ENCODE data around the gene GPR132. TPM values are rescaled to one million over a fixed set of nuclear protein-coding genes. Genes with fewer than 3 reads are reported as not detected.
"Not testable (repeated sequence)": the region's sequence is repeated elsewhere in the genome, so short reads cannot be mapped to it uniquely, and the experiment has no call there.

GPR132 gene
- total and polyA plus RNA-seq, 2 donors (not counting 3 experiments of a cell fraction or from before 2014, with no cell fraction given) = not detected

GRCh38 chr14:105032451-105032901, 32.8 kb downstream of the GPR132 start:
- BruUV-seq (replicated peaks); dilution Hi-C loops (cut with MboI; ENCODE audit: extremely low pct_ligation_motif_present, low sequenced_read_pairs); H3K4me3 ChIP-seq (replicated peaks in 1 of 3; ENCODE audit: insufficient read depth in 1 of 3, low read depth in 1 of 3, low read length in 3 of 3); intact Hi-C loops (cut with micrococcal nuclease); H3K79me2 ChIP-seq (ENCODE audit: control insufficient read depth, insufficient read depth, low read length); H3K27me3 ChIP-seq (ENCODE audit: control insufficient read depth in 2 of 2, insufficient read depth in 2 of 2, low read length in 2 of 2); H3K27ac ChIP-seq (ENCODE audit: insufficient read depth, low read depth, low read length); FAIRE-seq; H3K9ac ChIP-seq (replicated peaks; ENCODE audit: extremely low read depth, insufficient read depth, low read length); H2AFZ ChIP-seq (ENCODE audit: low read depth, low read length); DNase-seq (ENCODE audit: low read depth, low spot score); H3K36me3 ChIP-seq (ENCODE audit: control insufficient read depth in 2 of 2, extremely low read depth in 1 of 2, insufficient read depth in 2 of 2, low read length in 2 of 2); H4K20me1 ChIP-seq (replicated peaks; ENCODE audit: control insufficient read depth, extremely low read depth, insufficient read depth, low read length); H3K4me2 ChIP-seq (ENCODE audit: insufficient read depth, low read length); H3K9me1 ChIP-seq (replicated peaks; ENCODE audit: control insufficient read depth, extremely low read depth, insufficient read depth, low read length); H3K4me1 ChIP-seq (ENCODE audit: control insufficient read depth, extremely low read depth, insufficient read depth, low read length); H3K9me3 ChIP-seq (replicated peaks; ENCODE audit: control insufficient read depth, insufficient read depth, low read length): not testable (repeated sequence)
- CTCF ChIA-PET = interaction anchor here (1.7 kb wide), 1 partner anchor 13 kb away, joined by 4 read pairs; no protein-coding TSS in a partner anchor
- POLR2A ChIA-PET = interaction anchor here (0.7 kb wide), 1 partner anchor 54 kb away, joined by 6 read pairs; the partner anchor contains the start of gene AHNAK2

GRCh38 chr14:105030836-105031396, 34.3 kb downstream of the GPR132 start:
- H3K36me3 ChIP-seq (ENCODE audit: control insufficient read depth in 2 of 2, extremely low read depth in 1 of 2, insufficient read depth in 2 of 2, low read length in 2 of 2) = no peaks in the 10 kb centered on the region
- intact Hi-C loops (cut with micrococcal nuclease) (no loop called here), dilution Hi-C loops (cut with MboI; ENCODE audit: extremely low pct_ligation_motif_present, low sequenced_read_pairs) (no loop called here)
- H3K4me1 ChIP-seq (ENCODE audit: control insufficient read depth, extremely low read depth, insufficient read depth, low read length) = peaks cover 14% of the 10 kb centered on the region
- no TSS peak for BruUV-seq (replicated peaks)
- no peak overlapping the region for H3K27ac ChIP-seq (ENCODE audit: insufficient read depth, low read depth, low read length)
- DNase-seq (ENCODE audit: low read depth, low spot score) (no peak), FAIRE-seq (no peak)
- H3K79me2 ChIP-seq (ENCODE audit: control insufficient read depth, insufficient read depth, low read length) = no peaks in the 10 kb centered on the region
- H3K9me3 ChIP-seq (replicated peaks; ENCODE audit: control insufficient read depth, insufficient read depth, low read length) = no peaks in the 10 kb centered on the region
- no peaks in the 10 kb centered on the region for H3K9me1 ChIP-seq (replicated peaks; ENCODE audit: control insufficient read depth, extremely low read depth, insufficient read depth, low read length)
- POLR2A ChIA-PET = interaction anchor here (1.2 kb wide), 1 partner anchor 10 kb away, joined by 5 read pairs; the partner anchor contains the start of gene CDCA4
- CTCF ChIA-PET = interaction anchor here (1.7 kb wide), 1 partner anchor 15 kb away, joined by 4 read pairs; no protein-coding TSS in a partner anchor
- H3K4me3 ChIP-seq (replicated peaks in 1 of 3; ENCODE audit: insufficient read depth in 1 of 3, low read depth in 1 of 3, low read length in 3 of 3) = no peak overlapping the region
- H3K27me3 ChIP-seq (ENCODE audit: control insufficient read depth in 2 of 2, insufficient read depth in 2 of 2, low read length in 2 of 2) = no peaks in the 10 kb centered on the region
- no peak overlapping the region for H2AFZ ChIP-seq (ENCODE audit: low read depth, low read length)
- no peak overlapping the region for H3K4me2 ChIP-seq (ENCODE audit: insufficient read depth, low read length)
- H4K20me1 ChIP-seq (replicated peaks; ENCODE audit: control insufficient read depth, extremely low read depth, insufficient read depth, low read length) = no peaks in the 10 kb centered on the region
- H3K9ac ChIP-seq (replicated peaks; ENCODE audit: extremely low read depth, insufficient read depth, low read length) = no peak overlapping the region
- TF ChIP-seq POLR2A (IDR thresholded peaks at IDR 0.05; ENCODE audit: low read depth, low read length) = no peak
- no peak for TF ChIP-seq CTCF (IDR thresholded peaks at IDR 0.05; ENCODE audit: extremely low read depth in 1 of 2, insufficient read depth in 1 of 2, low read depth in 1 of 2, low read length in 2 of 2)
- no peak for TF ChIP-seq JUN (IDR thresholded peaks at IDR 0.05; ENCODE audit: borderline replicate concordance, insufficient read depth, insufficient read length, low read depth)
- TF ChIP-seq GATA2 (IDR thresholded peaks at IDR 0.05; ENCODE audit: insufficient read depth, insufficient read length, low read depth, low read length) = no peak
- no peak for TF ChIP-seq MAX (IDR thresholded peaks at IDR 0.05; ENCODE audit: insufficient read depth, insufficient read length)
- TF ChIP-seq FOS (IDR thresholded peaks at IDR 0.05; ENCODE audit: borderline replicate concordance, insufficient read depth, low read length) = no peak
- no peak for TF ChIP-seq POLR2AphosphoS5 (IDR thresholded peaks at IDR 0.05; ENCODE audit: insufficient read depth, low read depth, low read length)
- TF ChIP-seq EZH2 (IDR thresholded peaks at IDR 0.05; ENCODE audit: borderline replicate concordance, low read depth, low read length, severe bottlenecking) = no peak
